ENCODE results near the gene GPR34. TPM values are rescaled to one million over a fixed set of nuclear protein-coding genes. Genes with fewer than 3 reads are reported as not detected.

Gene GPR34
- not detected in 2 replicates for total RNA-seq

GRCh38 chrX:41688835-41689234 lies at the start of gene GPR34:
TSS of gene GPR34 (plus strand) at chrX:41688973. CDS start at chrX:41695634, 6,661 bp downstream.

GRCh38 chrX:41723826-41724225 lies 35.1 kb downstream of the GPR34 start, which contains the start of gene GPR82:
TSS of gene GPR82 (plus strand) at chrX:41724181. CDS start at chrX:41727027, 2,846 bp downstream.

Other genes starting within 250 kb of the GPR34 start
- not detected in 2 replicates for gene NYX, start 241.6 kb upstream of the GPR34 start, total RNA-seq
- gene GPR82, start 35.2 kb downstream of the GPR34 start, total RNA-seq = not detected in 2 replicates
- 23.5 and 87.7 TPM in 2 replicates for gene CASK, start 234.6 kb downstream of the GPR34 start, total RNA-seq